Erythroblast (primary cell): ENCODE measurements around the gene SPINDOC.

Source experiments
- GATA1 ChIP-seq: IDR thresholded peaks from 2 replicates; pipeline ENCODE4 v1.6.1; 2011; ENCODE audit warnings: low read depth, mild to moderate bottlenecking, control low read depth, low read length, moderate library complexity
- POLR2A ChIP-seq: IDR thresholded peaks from 2 replicates; pipeline ENCODE4 v1.6.1; 2011; ENCODE audit warnings: mild to moderate bottlenecking, low read length

- TF ChIP-seq POLR2A (no peak), GATA1 (no peak)
Observed at GRCh38 chr11:63867511-63867910, 54.3 kb downstream of the SPINDOC start.
